Keratinocyte (primary cell): ENCODE data around the gene ITSN1. TPM values are rescaled to one million over a fixed set of nuclear protein-coding genes. Genes with fewer than 3 reads are reported as not detected.

Experiments
- DNase-seq: peaks from one replicate; pipeline ENCODE4 v3.0.0-alpha.2; 2011; ENCODE audit warnings: low read depth, missing footprints, low spot score
- FAIRE-seq: peaks from 2 replicates; lab custom pipeline; 2011; peaks lifted over from hg19 to GRCh38; lab: Jason Lieb, UNC
- H2AFZ ChIP-seq: 2 replicates; pipeline ENCODE4 v1.6.0; 2012; ENCODE audit warnings: low read length, control low read depth, inconsistent platforms; ENCODE audit not compliant: control insufficient read depth
- H3K27ac ChIP-seq: 2 replicates; pipeline ENCODE4 v1.5.1; 2011; ENCODE audit warnings: low read length; ENCODE audit not compliant: control insufficient read depth, insufficient read depth
- H3K27me3 ChIP-seq: 3 replicates; pipeline ENCODE4 v1.6.0; 2011; ENCODE audit warnings: low read length; ENCODE audit not compliant: control insufficient read depth, insufficient read depth; ENCODE audit errors: extremely low read depth
- H3K36me3 ChIP-seq, 2 experiments: 2 replicates in 1 of 2; 3 replicates in 1 of 2; pipeline ENCODE4 v1.5.1; 2011; ENCODE audit warnings: low read length in 2 of 2, mild to moderate bottlenecking in 1 of 2; ENCODE audit not compliant: control insufficient read depth in 2 of 2, insufficient read depth in 2 of 2; ENCODE audit errors: extremely low read depth in 1 of 2
- H3K4me1 ChIP-seq: 3 replicates; pipeline ENCODE4 v1.5.1; 2011; ENCODE audit warnings: low read length; ENCODE audit not compliant: control insufficient read depth, insufficient read depth; ENCODE audit errors: extremely low read depth
- H3K4me2 ChIP-seq: 3 replicates; pipeline ENCODE4 v1.6.0; 2011; ENCODE audit warnings: low read depth, low read length; ENCODE audit not compliant: control insufficient read depth, insufficient read depth; ENCODE audit errors: extremely low read depth
- H3K4me3 ChIP-seq, 3 experiments: fragments of 200-600 bp in 1 of 3; sonication (generic) in 1 of 3; 2 replicates in 2 of 3; 3 replicates in 1 of 3; pipeline ENCODE4 v1.5.1; 2011 to 2016; ENCODE audit warnings: low read length in 3 of 3, mild to moderate bottlenecking in 3 of 3, control low read depth in 2 of 3, inconsistent platforms in 1 of 3, low read depth in 1 of 3, mixed read lengths in 1 of 3, mixed run types in 1 of 3, moderate library complexity in 1 of 3; ENCODE audit not compliant: control insufficient read depth in 2 of 3, insufficient read depth in 2 of 3; ENCODE audit errors: extremely low read depth in 1 of 3
- H3K79me2 ChIP-seq: 2 replicates; pipeline ENCODE4 v1.6.0; 2012; ENCODE audit warnings: low read length; ENCODE audit not compliant: control insufficient read depth, insufficient read depth
- H3K9ac ChIP-seq: 3 replicates; pipeline ENCODE4 v1.6.0; 2011; ENCODE audit warnings: low read length; ENCODE audit not compliant: control insufficient read depth, insufficient read depth; ENCODE audit errors: extremely low read depth
- H3K9me1 ChIP-seq: 3 replicates; pipeline ENCODE4 v1.6.0; 2011; ENCODE audit warnings: low read length; ENCODE audit not compliant: control insufficient read depth, insufficient read depth; ENCODE audit errors: extremely low read depth
- H3K9me3 ChIP-seq: 2 replicates; pipeline ENCODE4 v1.5.1; 2012; ENCODE audit warnings: low read depth, low read length; ENCODE audit not compliant: control insufficient read depth
- H4K20me1 ChIP-seq: 3 replicates; pipeline ENCODE4 v1.6.0; 2011; ENCODE audit warnings: low read length; ENCODE audit not compliant: control insufficient read depth, insufficient read depth; ENCODE audit errors: extremely low read depth
- CTCF ChIP-seq, 3 experiments: IDR thresholded peaks in 1 of 3; conservative IDR thresholded peaks in 1 of 3; optimal IDR thresholded peaks in 1 of 3; 2 replicates in 2 of 3; 3 replicates in 1 of 3; pipeline versions ENCODE3 to v1.5.1; 2011; ENCODE audit warnings: low read length in 3 of 3, mild to moderate bottlenecking in 3 of 3, moderate library complexity in 2 of 3, control low read depth in 1 of 3, inconsistent platforms in 1 of 3; ENCODE audit not compliant: insufficient read depth in 2 of 3; ENCODE audit errors: extremely low read depth in 1 of 3
- EZH2 ChIP-seq: IDR thresholded peaks from one replicate; pipeline ENCODE4 v1.6.1; 2012; ENCODE audit warnings: inconsistent platforms, mild to moderate bottlenecking, low read length, moderate library complexity
- dilution Hi-C: fragments of 300-500 bp; cut with MboI; formaldehyde crosslinking; loops from one replicate; pipeline ENCODE4 v1.7.0; 2020; ENCODE audit warnings: low sequenced_read_pairs; ENCODE audit not compliant: extremely low pct_ligation_motif_present
- polyA plus RNA-seq, 5 experiments: library from polyadenylated mRNA; depleted of rRNA in 3 of 5; stranded (reverse) in 3 of 5; stranded (forward) in 1 of 5; unstranded in 1 of 5; fragments of >200 nt; gene quantifications; 1 replicate in 1 of 5; 2 replicates in 3 of 5; 3 replicates in 1 of 5; pipeline versions ENCODE4 v1.2.1 to v1.2.3, GENCODE V29; 2011 to 2012; ENCODE audit warnings: missing spikeins in 2 of 5, low read depth in 1 of 5, low replicate concordance in 1 of 5

Gene ITSN1
- polyA plus RNA-seq, 1 donor (not counting 4 experiments of a cell fraction or from before 2014, with no cell fraction given): 34.3 TPM

DNA sequence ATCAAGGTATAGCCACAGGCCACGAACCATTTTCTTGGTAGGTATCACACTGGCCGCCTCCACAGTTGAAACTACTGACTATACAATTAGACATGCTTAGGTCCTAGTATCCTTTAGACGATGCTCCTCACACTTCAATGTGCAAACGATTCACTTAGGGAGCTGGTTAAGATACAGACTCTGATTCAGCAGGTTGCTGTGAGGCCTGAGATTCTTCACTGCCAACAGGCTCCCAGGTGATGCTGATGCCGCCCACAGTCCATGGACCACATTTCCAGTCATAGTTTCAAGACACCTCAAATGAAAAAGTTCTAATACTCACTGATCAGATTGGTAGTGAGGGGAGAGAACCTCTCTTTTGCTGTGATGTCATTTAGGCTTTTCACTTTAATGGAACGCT, 266.5 kb downstream of the ITSN1 start:
- Histone ChIP-seq H3K27ac (no peak overlapping the region), H3K4me2 (no peak overlapping the region), H3K4me3 (no peak overlapping the region), H3K36me3 (peaks cover 32 to 61% of the 10 kb centered on the region in 2 experiments), H3K9me3 (no peaks in the 10 kb centered on the region), H3K79me2 (peaks cover 8% of the 10 kb centered on the region), H3K27me3 (no peaks in the 10 kb centered on the region), H2AFZ (no peak overlapping the region), H3K9me1 (no peaks in the 10 kb centered on the region), H4K20me1 (no peaks in the 10 kb centered on the region), H3K4me1 (no peaks in the 10 kb centered on the region), H3K9ac (no peak overlapping the region)
- FAIRE-seq (no peak), DNase-seq (no peak)
- dilution Hi-C loops: no loop called here
- no peak for TF ChIP-seq CTCF (optimal IDR thresholded peaks at IDR 0.05 in 1 of 3, IDR thresholded peaks at IDR 0.05 in 1 of 3, conservative IDR thresholded peaks at IDR 0.05 in 1 of 3; ENCODE audit: extremely low read depth in 1 of 3, insufficient read depth in 2 of 3, low read length in 3 of 3)
- no peak for TF ChIP-seq EZH2

GRCh38 chr21:33909756-33910155, 267.5 kb downstream of the ITSN1 start:
- Histone ChIP-seq H4K20me1 (no peaks in the 10 kb centered on the region), H2AFZ (no peak overlapping the region), H3K27me3 (no peaks in the 10 kb centered on the region), H3K36me3 (peaks cover 25 to 52% of the 10 kb centered on the region in 2 experiments), H3K4me3 (no peak overlapping the region), H3K4me1 (peaks cover 9% of the 10 kb centered on the region), H3K4me2 (no peak overlapping the region), H3K27ac (no peak overlapping the region), H3K9me3 (no peaks in the 10 kb centered on the region), H3K79me2 (peaks cover 18% of the 10 kb centered on the region), H3K9me1 (no peaks in the 10 kb centered on the region), H3K9ac (no peak overlapping the region)
- no peak for FAIRE-seq
- DNase-seq: no peak
- dilution Hi-C loops: no loop called here
- TF ChIP-seq CTCF (optimal IDR thresholded peaks at IDR 0.05 in 1 of 3, IDR thresholded peaks at IDR 0.05 in 1 of 3, conservative IDR thresholded peaks at IDR 0.05 in 1 of 3; ENCODE audit: extremely low read depth in 1 of 3, insufficient read depth in 2 of 3, low read length in 3 of 3) (no peak), EZH2 (no peak)
